Type B pancreatic cell (in vitro differentiated cells): ENCODE results near the gene CDK5R1. TPM values are rescaled to one million over a fixed set of nuclear protein-coding genes. Genes with fewer than 3 reads are reported as not detected.

ENCODE experiments used
- DNase-seq: peaks from one replicate; pipeline ENCODE4 v3.0.0; 2021; ENCODE audit warnings: mixed read lengths; ENCODE audit not compliant: unreplicated experiment; ENCODE audit errors: extremely low spot score
- H3K27ac Mint-ChIP-seq: 2 replicates; pipeline ENCODE4 v1.8.0; 2021; ENCODE audit warnings: mild to moderate bottlenecking, mixed read lengths
- H3K27me3 Mint-ChIP-seq: 2 replicates; pipeline ENCODE4 v1.8.0; 2021; ENCODE audit warnings: mixed read lengths
- H3K36me3 Mint-ChIP-seq: 2 replicates; pipeline ENCODE4 v1.8.0; 2021; ENCODE audit warnings: mixed read lengths
- H3K4me1 Mint-ChIP-seq: one replicate; pipeline ENCODE4 v1.8.0; 2021; ENCODE audit warnings: mixed read lengths; ENCODE audit not compliant: unreplicated experiment
- H3K4me3 Mint-ChIP-seq: 2 replicates; pipeline ENCODE4 v1.8.0; 2021; ENCODE audit warnings: mild to moderate bottlenecking, mixed read lengths
- H3K9me3 Mint-ChIP-seq: 2 replicates; pipeline ENCODE4 v1.8.0; 2021; ENCODE audit warnings: mixed read lengths
- CTCF ChIP-seq: fragments of 200-600 bp; sonication (generic); conservative IDR thresholded peaks from 2 replicates; pipeline ENCODE4 v1.5.0; 2021; ENCODE audit warnings: antibody characterized with exemption, mild to moderate bottlenecking
- total RNA-seq: library from RNA; stranded (reverse); gene quantifications from 2 replicates; pipeline ENCODE4 v1.2.1, GENCODE V29; 2021; ENCODE audit warnings: low replicate concordance

The CDK5R1 gene
- total RNA-seq, 1 donor from 2014 or later, result 9.7 TPM

- TF ChIP-seq CTCF, result no peak
- Mint-ChIP-seq H3K9me3 (no peaks in the 10 kb centered on the region), H3K27ac (no peak overlapping the region), H3K4me1 (peaks cover 36% of the 10 kb centered on the region), H3K4me3 (no peak overlapping the region), H3K36me3 (no peaks in the 10 kb centered on the region), H3K27me3 (peaks cover 3% of the 10 kb centered on the region)
- no peak for DNase-seq
Observed at GRCh38 chr17:32515677-32516383, 29.0 kb downstream of the CDK5R1 start.

GRCh38 chr17:32516450-32516849 lies 29.7 kb downstream of the CDK5R1 start:
- H3K27me3 Mint-ChIP-seq, result peaks cover 3% of the 10 kb centered on the region
- H3K9me3 Mint-ChIP-seq, result no peaks in the 10 kb centered on the region
- H3K4me1 Mint-ChIP-seq, result peaks cover 37% of the 10 kb centered on the region
- no peak overlapping the region for H3K27ac Mint-ChIP-seq
- peak overlapping the region; percentile 42 for H3K4me3 Mint-ChIP-seq
- H3K36me3 Mint-ChIP-seq, result no peaks in the 10 kb centered on the region
- TF ChIP-seq CTCF, result no peak
- DNase-seq, result no peak

DNA sequence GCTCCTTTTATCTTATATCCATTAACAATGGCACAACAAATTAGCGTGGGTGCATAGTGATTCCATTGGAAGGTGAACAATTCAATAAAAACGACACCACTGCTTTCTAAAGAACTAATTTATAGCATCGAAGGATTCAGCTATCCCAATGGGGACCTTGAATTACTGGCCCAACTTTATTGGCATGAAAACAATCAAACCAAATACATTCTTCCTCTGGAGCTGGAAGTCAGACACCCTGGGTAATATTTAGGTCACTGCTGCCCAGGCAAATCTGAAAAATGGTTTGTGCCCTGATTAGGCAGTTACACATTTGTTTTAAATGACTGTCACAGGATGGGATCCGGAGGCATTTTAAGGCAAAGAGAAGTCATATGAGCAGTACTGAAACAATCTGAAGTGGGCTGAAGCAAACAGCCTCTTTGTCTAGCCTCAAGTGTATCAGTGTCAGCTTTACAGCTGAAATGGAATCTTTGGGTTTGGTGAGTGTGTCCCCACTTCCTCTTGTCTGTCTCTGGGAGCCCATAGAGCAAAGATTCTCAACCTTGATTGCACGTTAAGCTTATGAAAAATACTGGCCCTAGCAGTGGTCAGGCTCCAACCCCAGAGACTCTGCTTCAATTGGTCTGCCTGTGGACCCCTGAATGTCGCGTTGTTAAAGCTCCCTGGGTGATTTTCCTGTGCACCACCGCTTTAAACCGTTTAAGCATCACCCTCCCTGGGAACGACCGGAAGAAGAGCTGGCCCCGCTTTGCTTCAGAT lies 30.3 kb downstream of the CDK5R1 start:
- Mint-ChIP-seq H3K4me3 (no peak overlapping the region), H3K27ac (no peak overlapping the region), H3K4me1 (peaks cover 38% of the 10 kb centered on the region)

GRCh38 chr17:32517982-32518381 lies 31.2 kb downstream of the CDK5R1 start:
- Mint-ChIP-seq H3K27me3 (peaks cover 3% of the 10 kb centered on the region), H3K4me3 (peak overlapping the region; percentile 80), H3K27ac (no peak overlapping the region), H3K9me3 (no peaks in the 10 kb centered on the region), H3K36me3 (no peaks in the 10 kb centered on the region), H3K4me1 (peaks cover 42% of the 10 kb centered on the region)
- DNase-seq, result no peak
- TF ChIP-seq CTCF, result no peak

More for the DNA sequence above, 30.3 kb downstream of the CDK5R1 start:
- no peak for TF ChIP-seq CTCF
- Mint-ChIP-seq H3K27me3 (peaks cover 3% of the 10 kb centered on the region), H3K9me3 (no peaks in the 10 kb centered on the region), H3K36me3 (no peaks in the 10 kb centered on the region)
- DNase-seq, result no peak

DNA sequence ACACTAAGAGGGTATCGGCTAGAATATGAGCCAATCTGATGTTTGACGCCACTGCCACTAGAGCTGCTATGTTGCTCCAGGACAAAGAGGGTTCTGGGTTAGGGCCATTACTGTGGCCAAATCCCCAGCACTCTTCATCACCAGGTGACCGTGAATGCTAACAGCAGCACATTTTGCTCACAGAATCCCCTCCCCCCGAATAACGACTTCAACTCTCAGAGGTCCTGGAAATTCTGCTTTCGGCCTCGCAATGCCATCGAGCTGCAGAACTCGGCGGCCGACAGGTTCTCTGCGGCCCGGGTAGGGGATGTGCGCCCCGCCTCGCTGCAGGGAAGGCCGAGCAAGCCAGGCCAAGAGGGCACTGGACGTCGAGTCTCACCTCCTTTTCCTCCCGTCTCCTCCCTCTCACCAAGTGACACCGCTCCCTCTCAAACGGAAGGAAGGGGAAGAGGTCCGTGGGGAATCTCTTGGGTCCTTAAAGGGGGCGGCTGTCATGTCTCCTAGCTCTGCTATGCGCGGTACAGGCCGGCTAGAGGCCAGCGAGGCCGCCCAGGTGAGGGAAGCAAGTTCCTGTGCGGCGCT lies 31.9 kb downstream of the CDK5R1 start:
- Mint-ChIP-seq H3K36me3 (no peaks in the 10 kb centered on the region), H3K4me3 (peak overlapping the region; percentile 80), H3K4me1 (peaks cover 46% of the 10 kb centered on the region), H3K27ac (peak overlapping the region; percentile 56), H3K9me3 (no peaks in the 10 kb centered on the region), H3K27me3 (peaks cover 3% of the 10 kb centered on the region)
- TF ChIP-seq CTCF, result no peak
- DNase-seq, result no peak
